ENCODE measurements around the gene HOXD13. TPM values are rescaled to one million over a fixed set of nuclear protein-coding genes. Genes with fewer than 3 reads are reported as not detected.

The HOXD13 gene
- total and polyA plus RNA-seq, 2 donors (not counting 1 experiment from before 2014, with no cell fraction given), result not detected

- no peaks in the 10 kb centered on the region for H3K36me3 ChIP-seq (ENCODE audit: control insufficient read depth, insufficient read depth, low read length)
- no peaks in the 10 kb centered on the region for H3K9me3 ChIP-seq (ENCODE audit: control insufficient read depth, insufficient read depth, low read depth, low read length)
- H3K4me1 ChIP-seq (ENCODE audit: control insufficient read depth, extremely low read depth, insufficient read depth, low read length), result no peaks in the 10 kb centered on the region
- no peak overlapping the region for H3K9ac ChIP-seq (ENCODE audit: insufficient read depth, low read length)
- H3K79me2 ChIP-seq (ENCODE audit: control insufficient read depth, insufficient read depth, low read length), result no peaks in the 10 kb centered on the region
- H3K4me2 ChIP-seq (ENCODE audit: extremely low read depth, insufficient read depth, low read length), result no peak overlapping the region
- no peak for DNase-seq (ENCODE audit: low read depth in 2 of 2)
- no peaks in the 10 kb centered on the region for H4K20me1 ChIP-seq (ENCODE audit: control insufficient read depth, extremely low read depth, insufficient read depth, low read length)
- peak; percentile 71 for TF ChIP-seq EZH2 (IDR thresholded peaks at IDR 0.05; ENCODE audit: low read length, missing control alignments)
- TF ChIP-seq CTCF (conservative IDR thresholded peaks at IDR 0.05 in 1 of 2, IDR thresholded peaks at IDR 0.05 in 1 of 2; ENCODE audit: low read depth in 1 of 2, low read length in 2 of 2), result no peak
- H3K27ac ChIP-seq (ENCODE audit: insufficient read depth, low read length), result no peak overlapping the region
- H2AFZ ChIP-seq (ENCODE audit: low read length), result no peak overlapping the region
- no peak overlapping the region for H3K4me3 ChIP-seq (replicated peaks in 1 of 4; ENCODE audit: control extremely low read depth in 1 of 4, insufficient read depth in 1 of 4, low read depth in 3 of 4, low read length in 4 of 4)
- H3K27me3 ChIP-seq (ENCODE audit: control insufficient read depth, insufficient read depth, low read length), result peaks cover 83% of the 10 kb centered on the region
Measured at GRCh38 chr2:176112375-176113302, 20.1 kb downstream of the HOXD13 start.

GRCh38 chr2:176114120-176114929 is 21.8 kb downstream of the HOXD13 start:
- H3K27ac ChIP-seq (ENCODE audit: insufficient read depth, low read length), result no peak overlapping the region
- H3K79me2 ChIP-seq (ENCODE audit: control insufficient read depth, insufficient read depth, low read length), result no peaks in the 10 kb centered on the region
- TF ChIP-seq CTCF (conservative IDR thresholded peaks at IDR 0.05 in 1 of 2, IDR thresholded peaks at IDR 0.05 in 1 of 2; ENCODE audit: low read depth in 1 of 2, low read length in 2 of 2) (no peak), EZH2 (IDR thresholded peaks at IDR 0.05; ENCODE audit: low read length, missing control alignments) (no peak)
- no peaks in the 10 kb centered on the region for H3K9me3 ChIP-seq (ENCODE audit: control insufficient read depth, insufficient read depth, low read depth, low read length)
- no peaks in the 10 kb centered on the region for H3K36me3 ChIP-seq (ENCODE audit: control insufficient read depth, insufficient read depth, low read length)
- peaks cover 90% of the 10 kb centered on the region for H3K27me3 ChIP-seq (ENCODE audit: control insufficient read depth, insufficient read depth, low read length)
- no peaks in the 10 kb centered on the region for H3K4me1 ChIP-seq (ENCODE audit: control insufficient read depth, extremely low read depth, insufficient read depth, low read length)
- no peak overlapping the region for H3K4me2 ChIP-seq (ENCODE audit: extremely low read depth, insufficient read depth, low read length)
- no peak overlapping the region for H3K4me3 ChIP-seq (replicated peaks in 1 of 4; ENCODE audit: control extremely low read depth in 1 of 4, insufficient read depth in 1 of 4, low read depth in 3 of 4, low read length in 4 of 4)
- no peak overlapping the region for H2AFZ ChIP-seq (ENCODE audit: low read length)
- DNase-seq (ENCODE audit: low read depth in 2 of 2), result no peak
- no peaks in the 10 kb centered on the region for H4K20me1 ChIP-seq (ENCODE audit: control insufficient read depth, extremely low read depth, insufficient read depth, low read length)
- no peak overlapping the region for H3K9ac ChIP-seq (ENCODE audit: insufficient read depth, low read length)

All from fibroblast of lung (primary cell).